ENCODE data around the gene ABTB2. TPM values are rescaled to one million over a fixed set of nuclear protein-coding genes. Genes with fewer than 3 reads are reported as not detected.

ABTB2 gene
- total and polyA plus RNA-seq, 7 experiments from 2014 or later: 0.03 to 5.3 (median 0.26) TPM

DNA sequence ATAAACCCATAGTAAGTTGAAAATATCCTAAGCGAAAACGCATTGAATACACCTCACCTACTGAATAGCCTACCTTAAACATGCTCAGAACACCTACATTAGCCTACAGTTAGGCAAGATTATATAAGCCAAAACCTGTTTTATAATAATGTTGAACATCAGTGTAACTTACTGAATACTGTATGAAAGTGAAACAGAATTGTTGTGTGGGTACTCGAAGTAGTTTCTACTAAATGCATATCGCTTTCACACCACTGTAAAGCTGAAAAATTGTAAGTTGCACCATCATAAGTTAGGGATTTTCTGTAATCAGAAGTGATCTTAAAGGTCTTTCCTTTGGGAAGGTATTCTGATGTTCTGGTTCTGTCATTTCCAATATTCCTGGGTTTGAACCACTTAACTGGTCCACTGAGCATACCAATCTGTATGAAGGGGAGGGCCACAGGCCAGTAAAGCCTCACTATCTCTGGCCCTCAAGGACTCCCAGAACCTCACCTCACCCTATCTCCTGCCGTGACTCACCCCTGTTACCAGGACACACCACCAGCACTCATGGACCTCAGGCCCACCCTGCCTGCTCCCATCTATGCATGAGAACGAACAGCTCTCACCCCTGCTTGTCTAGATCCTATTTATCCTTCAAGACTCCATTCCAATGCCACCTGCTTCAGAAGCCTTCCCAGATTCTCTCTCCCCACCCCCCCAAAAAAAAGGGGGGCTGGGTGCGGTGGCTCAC is 182.4 kb downstream of the ABTB2 start:
- POLR2A ChIA-PET: interaction anchor here (1.7 kb wide), 1 partner anchor 182 kb away, joined by 22 read pairs; the partner anchor contains the start of gene ABTB2
- no peaks in the 10 kb centered on the region for H3K27me3 ChIP-seq (ENCODE audit: control insufficient read depth in 2 of 2, insufficient read depth in 2 of 2, low read length in 2 of 2)
- H3K36me3 ChIP-seq (ENCODE audit: control insufficient read depth in 2 of 3, insufficient read depth in 3 of 3, low read length in 3 of 3): no peaks in the 10 kb centered on the region
- Mint-ChIP-seq H3K4me3 (peak overlapping the region in 1 of 10 donors; percentile 56), H3K27me3 (peaks cover 0 to 6% (median 0%) of the 10 kb centered on the region in 5 donors), H3K36me3 (no peaks in the 10 kb centered on the region), H3K9me3 (no peaks in the 10 kb centered on the region), H3K4me1 (peaks cover 0 to 30% (median 4%) of the 10 kb centered on the region in 7 donors), H3K27ac (no peak overlapping the region)
- ATAC-seq (no peak), DNase-seq (no peak)
- H3K4me1 ChIP-seq (ENCODE audit: control insufficient read depth in 2 of 2, insufficient read depth in 2 of 2, low read length in 2 of 2): peaks cover 0 to 4% of the 10 kb centered on the region in 2 donors
- intact Hi-C loops (cut with micrococcal nuclease): loop anchor here (2.0 to 10.0 kb wide), 4 partner anchors 73 to 317 kb away; no protein-coding TSS in a partner anchor
- H3K4me3 ChIP-seq (ENCODE audit: low read length): no peak overlapping the region
- H3K9me3 ChIP-seq (ENCODE audit: control insufficient read depth in 2 of 3, low read length in 3 of 3): no peaks in the 10 kb centered on the region
- CTCF ChIA-PET: interaction anchor here (1.1 to 3.0 kb wide), 8 partner anchors 75 to 312 kb away, joined by 3 to 26 read pairs (median 11); partner anchors contain the start of gene ABTB2
- H3K27ac ChIP-seq (ENCODE audit: low read depth, low read length): no peak overlapping the region

DNA sequence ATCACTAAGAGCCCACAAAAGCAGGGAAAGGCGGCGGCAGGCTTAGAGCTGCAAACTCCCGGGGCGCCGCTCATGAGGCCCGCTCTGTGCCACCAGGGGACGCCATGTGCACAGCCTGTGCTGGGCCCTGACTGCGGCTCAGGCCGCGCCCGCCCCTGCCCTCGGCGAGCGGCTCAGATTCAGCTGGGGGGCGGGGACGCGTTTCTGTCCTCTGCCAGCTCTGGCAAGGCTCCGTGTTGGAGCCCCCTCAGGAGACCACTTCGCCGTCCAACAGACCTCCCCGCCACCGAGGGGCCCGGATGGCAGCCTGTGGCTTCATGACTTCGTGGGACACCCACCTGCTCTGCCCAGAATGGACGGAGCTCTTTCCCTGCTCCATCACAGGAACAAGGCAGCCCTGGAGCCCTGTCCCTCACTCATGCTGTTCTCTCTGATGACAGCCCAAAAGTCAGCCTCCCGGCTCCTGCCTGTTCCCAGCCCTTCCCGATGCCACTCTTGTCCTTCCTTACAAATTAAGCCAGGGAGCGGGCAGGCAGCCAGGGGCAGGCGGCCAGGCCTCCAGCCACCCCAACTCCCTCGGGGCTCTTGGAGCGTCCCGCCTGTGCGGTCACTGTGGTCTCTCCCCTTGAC is 183.3 kb downstream of the ABTB2 start:
- CTCF ChIA-PET: interaction anchor here (0.6 to 3.0 kb wide), 21 partner anchors 10 to 400 kb away, joined by 3 to 26 read pairs (median 4); partner anchors contain the start of genes ABTB2 and FBXO3

DNA sequence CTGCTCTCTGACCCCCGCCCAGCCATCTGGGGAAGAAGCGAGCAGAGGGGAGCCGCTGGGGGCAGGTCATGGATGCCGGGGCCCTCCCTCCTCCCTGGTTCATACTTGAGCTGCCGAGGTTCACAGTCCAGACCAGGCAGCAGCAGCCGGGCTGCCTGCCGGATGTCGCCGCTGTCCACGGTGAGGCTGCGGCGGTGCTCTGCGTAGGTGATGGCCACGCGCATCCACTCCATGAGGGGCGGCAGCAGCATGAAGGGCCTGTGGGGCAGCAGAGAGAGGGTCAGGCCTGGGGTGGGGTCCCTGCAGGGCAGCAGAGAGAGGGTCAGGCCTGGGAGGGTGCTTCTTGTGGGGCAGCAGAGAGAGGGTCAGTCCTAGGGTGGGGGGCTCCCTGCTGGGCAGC is 184.8 kb downstream of the ABTB2 start:
- Histone ChIP-seq H3K9me3 (ENCODE audit: control insufficient read depth in 2 of 3, low read length in 3 of 3) (no peaks in the 10 kb centered on the region), H3K4me1 (ENCODE audit: control insufficient read depth in 2 of 2, insufficient read depth in 2 of 2, low read length in 2 of 2) (peaks cover 0 to 4% of the 10 kb centered on the region in 2 donors), H3K27me3 (ENCODE audit: control insufficient read depth in 2 of 2, insufficient read depth in 2 of 2, low read length in 2 of 2) (no peaks in the 10 kb centered on the region), H3K36me3 (ENCODE audit: control insufficient read depth in 2 of 3, insufficient read depth in 3 of 3, low read length in 3 of 3) (no peaks in the 10 kb centered on the region), H3K27ac (ENCODE audit: low read depth, low read length) (no peak overlapping the region), H3K4me3 (ENCODE audit: low read length) (no peak overlapping the region)
- ChIA-PET POLR2A (no interaction called here), CTCF (interaction anchor here (0.6 to 3.0 kb wide), 5 partner anchors 19 to 188 kb away, joined by 3 to 13 read pairs (median 8); partner anchors contain the start of gene ABTB2)
- DNase-seq (no peak), ATAC-seq (no peak)
- H3K4me3 Mint-ChIP-seq: no peak overlapping the region
- intact Hi-C loops (cut with micrococcal nuclease): loop anchor here (5.0 to 10.0 kb wide), 2 partner anchors 121 to 292 kb away; partner anchors contain the start of gene CAPRIN1 (in 1 of the 2)
- H3K4me1 Mint-ChIP-seq: peaks cover 0 to 18% (median 4%) of the 10 kb centered on the region in 7 donors
- H3K27ac Mint-ChIP-seq: no peak overlapping the region
- no peaks in the 10 kb centered on the region for H3K9me3 Mint-ChIP-seq
- no peaks in the 10 kb centered on the region for H3K36me3 Mint-ChIP-seq
- H3K27me3 Mint-ChIP-seq: peaks cover 0 to 6% (median 0%) of the 10 kb centered on the region in 5 donors

More for the DNA sequence above, 183.3 kb downstream of the ABTB2 start:
- H3K27ac Mint-ChIP-seq: no peak overlapping the region
- H3K4me1 Mint-ChIP-seq: peaks cover 0 to 21% (median 4%) of the 10 kb centered on the region in 7 donors
- POLR2A ChIA-PET: interaction anchor here (0.8 to 1.7 kb wide), 2 partner anchors 183 to 187 kb away, joined by 4 to 22 read pairs; partner anchors contain the start of gene ABTB2
- no peak overlapping the region for H3K4me3 ChIP-seq (ENCODE audit: low read length)
- peak; percentile 99 for ATAC-seq
- peak; percentile 60 to 83 (median 73) for DNase-seq
- no peak overlapping the region for H3K27ac ChIP-seq (ENCODE audit: low read depth, low read length)
- no peaks in the 10 kb centered on the region for H3K9me3 ChIP-seq (ENCODE audit: control insufficient read depth in 2 of 3, low read length in 3 of 3)
- peaks cover 0 to 4% of the 10 kb centered on the region in 2 donors for H3K4me1 ChIP-seq (ENCODE audit: control insufficient read depth in 2 of 2, insufficient read depth in 2 of 2, low read length in 2 of 2)
- intact Hi-C loops (cut with micrococcal nuclease): loop anchor here (1.0 to 10.0 kb wide), 11 partner anchors 74 to 366 kb away; partner anchors contain the start of gene CAPRIN1 (in 1 of the 2)
- no peaks in the 10 kb centered on the region for H3K36me3 Mint-ChIP-seq
- H3K27me3 Mint-ChIP-seq: peaks cover 0 to 6% (median 0%) of the 10 kb centered on the region in 5 donors
- no peaks in the 10 kb centered on the region for H3K27me3 ChIP-seq (ENCODE audit: control insufficient read depth in 2 of 2, insufficient read depth in 2 of 2, low read length in 2 of 2)
- peak overlapping the region; percentile 21 to 81 (median 67) for H3K4me3 Mint-ChIP-seq
- H3K36me3 ChIP-seq (ENCODE audit: control insufficient read depth in 2 of 3, insufficient read depth in 3 of 3, low read length in 3 of 3): no peaks in the 10 kb centered on the region
- no peaks in the 10 kb centered on the region for H3K9me3 Mint-ChIP-seq

DNA sequence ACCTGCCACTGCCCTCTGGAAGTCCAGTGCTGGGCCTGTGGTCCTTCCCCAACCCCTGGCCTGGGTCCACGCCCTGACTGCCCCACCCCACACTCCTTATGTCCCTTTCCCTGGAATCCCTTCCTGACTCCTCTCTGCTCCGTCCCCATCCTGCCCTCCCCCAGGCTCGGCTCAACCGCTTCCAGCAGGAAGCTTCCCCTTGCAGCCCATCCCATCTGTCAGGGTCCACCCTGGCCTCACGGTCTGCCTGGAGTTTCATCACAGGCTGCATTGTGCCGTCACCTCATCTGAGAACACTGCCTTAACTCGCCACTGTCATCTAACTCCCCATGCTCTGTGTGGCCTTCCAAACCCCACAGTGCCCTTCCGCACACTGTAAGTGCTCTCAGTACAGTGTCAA is 188.1 kb downstream of the ABTB2 start:
- Histone ChIP-seq H3K4me1 (ENCODE audit: control insufficient read depth in 2 of 2, insufficient read depth in 2 of 2, low read length in 2 of 2) (peaks cover 0 to 4% of the 10 kb centered on the region in 2 donors), H3K36me3 (ENCODE audit: control insufficient read depth in 2 of 3, insufficient read depth in 3 of 3, low read length in 3 of 3) (no peaks in the 10 kb centered on the region), H3K9me3 (ENCODE audit: control insufficient read depth in 2 of 3, low read length in 3 of 3) (no peaks in the 10 kb centered on the region), H3K27ac (ENCODE audit: low read depth, low read length) (no peak overlapping the region), H3K4me3 (ENCODE audit: low read length) (no peak overlapping the region), H3K27me3 (ENCODE audit: control insufficient read depth in 2 of 2, insufficient read depth in 2 of 2, low read length in 2 of 2) (no peaks in the 10 kb centered on the region)
- Mint-ChIP-seq H3K9me3 (no peaks in the 10 kb centered on the region), H3K27me3 (peaks cover 0 to 4% (median 0%) of the 10 kb centered on the region in 5 donors), H3K4me1 (peaks cover 0 to 7% (median 1%) of the 10 kb centered on the region in 7 donors), H3K27ac (no peak overlapping the region), H3K36me3 (no peaks in the 10 kb centered on the region), H3K4me3 (no peak overlapping the region)
- ChIA-PET CTCF (interaction anchor here (0.5 kb wide), 1 partner anchor 76 kb away, joined by 6 read pairs; no protein-coding TSS in a partner anchor), POLR2A (no interaction called here)
- ATAC-seq: no peak
- intact Hi-C loops (cut with micrococcal nuclease): loop anchor here (5.0 to 10.0 kb wide), 2 partner anchors 117 to 295 kb away; partner anchors contain the start of gene CAPRIN1 (in 1 of the 2)
- DNase-seq: no peak

DNA sequence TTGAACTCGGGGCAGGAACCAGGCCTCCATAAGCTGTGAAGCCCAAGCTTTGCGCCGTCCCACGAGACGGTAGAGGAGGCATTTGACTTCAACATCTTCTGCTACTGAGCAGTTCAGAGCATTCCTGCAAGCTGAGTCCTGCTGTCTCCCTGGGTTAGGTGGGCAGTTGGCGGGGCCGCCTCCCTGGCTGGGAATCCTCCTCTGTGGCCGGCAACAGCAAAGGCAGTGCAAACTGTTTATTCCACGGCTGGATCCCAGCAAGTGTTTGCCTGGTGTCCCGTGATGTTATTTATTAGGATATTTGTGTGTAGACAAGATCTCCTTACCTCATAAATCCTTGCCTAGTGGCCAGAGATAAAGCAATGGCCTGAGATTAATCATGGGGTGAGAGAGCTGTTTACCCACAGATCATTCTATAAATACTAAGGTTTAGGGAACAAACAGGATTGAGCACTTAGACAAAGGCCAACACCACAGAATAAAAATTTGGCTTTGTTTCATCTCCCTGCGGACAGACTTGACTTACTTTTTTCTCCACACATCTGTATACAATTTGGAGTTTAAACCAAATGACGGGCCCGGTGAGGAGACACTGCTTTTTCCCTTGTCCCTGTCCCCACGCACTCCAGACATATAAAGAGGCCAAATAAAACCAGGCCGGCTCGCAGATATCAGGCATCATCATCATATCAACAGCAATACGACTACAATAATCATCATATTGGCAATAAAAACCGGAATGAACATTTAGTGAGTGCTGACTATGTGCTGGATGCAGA is 189.0 kb downstream of the ABTB2 start:
- Histone ChIP-seq H3K9me3 (ENCODE audit: control insufficient read depth in 2 of 3, low read length in 3 of 3) (no peaks in the 10 kb centered on the region), H3K4me3 (ENCODE audit: low read length) (no peak overlapping the region), H3K36me3 (ENCODE audit: control insufficient read depth in 2 of 3, insufficient read depth in 3 of 3, low read length in 3 of 3) (no peaks in the 10 kb centered on the region), H3K27me3 (ENCODE audit: control insufficient read depth in 2 of 2, insufficient read depth in 2 of 2, low read length in 2 of 2) (no peaks in the 10 kb centered on the region), H3K4me1 (ENCODE audit: control insufficient read depth in 2 of 2, insufficient read depth in 2 of 2, low read length in 2 of 2) (no peaks in the 10 kb centered on the region), H3K27ac (ENCODE audit: low read depth, low read length) (no peak overlapping the region)
- Mint-ChIP-seq H3K4me3 (no peak overlapping the region), H3K27ac (no peak overlapping the region), H3K36me3 (no peaks in the 10 kb centered on the region), H3K27me3 (peaks cover 0 to 4% (median 0%) of the 10 kb centered on the region in 5 donors), H3K9me3 (no peaks in the 10 kb centered on the region), H3K4me1 (peaks cover 0 to 3% (median 0%) of the 10 kb centered on the region in 7 donors)
- no peak for DNase-seq
- no peak for ATAC-seq
- ChIA-PET POLR2A (no interaction called here), CTCF (no interaction called here)
- intact Hi-C loops (cut with micrococcal nuclease): no loop called here

DNA sequence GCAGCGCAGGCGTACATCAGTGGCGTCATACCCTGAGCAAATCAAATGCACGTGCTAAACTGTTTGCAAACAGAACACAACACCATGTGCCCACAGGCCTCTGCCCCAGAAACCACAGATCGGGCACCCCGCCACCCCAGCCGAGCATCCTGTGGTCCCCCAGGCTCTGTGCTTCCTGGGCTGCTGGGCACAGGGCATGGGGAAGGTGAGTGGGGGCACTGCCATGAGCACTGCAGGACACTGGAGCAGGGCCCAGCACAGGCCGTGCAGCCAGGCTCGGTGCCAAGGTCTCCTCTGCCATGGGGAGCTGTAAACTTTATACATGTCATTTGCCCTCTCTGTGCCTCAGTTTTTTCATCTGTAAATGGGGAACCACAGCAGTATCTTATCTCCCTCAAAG is 189.8 kb downstream of the ABTB2 start:
- intact Hi-C loops (cut with micrococcal nuclease): no loop called here
- Histone ChIP-seq H3K27me3 (ENCODE audit: control insufficient read depth in 2 of 2, insufficient read depth in 2 of 2, low read length in 2 of 2) (no peaks in the 10 kb centered on the region), H3K4me3 (ENCODE audit: low read length) (no peak overlapping the region), H3K36me3 (ENCODE audit: control insufficient read depth in 2 of 3, insufficient read depth in 3 of 3, low read length in 3 of 3) (no peaks in the 10 kb centered on the region), H3K4me1 (ENCODE audit: control insufficient read depth in 2 of 2, insufficient read depth in 2 of 2, low read length in 2 of 2) (no peaks in the 10 kb centered on the region), H3K27ac (ENCODE audit: low read depth, low read length) (no peak overlapping the region), H3K9me3 (ENCODE audit: control insufficient read depth in 2 of 3, low read length in 3 of 3) (no peaks in the 10 kb centered on the region)
- Mint-ChIP-seq H3K4me1 (no peaks in the 10 kb centered on the region), H3K36me3 (no peaks in the 10 kb centered on the region), H3K4me3 (no peak overlapping the region), H3K27ac (no peak overlapping the region), H3K9me3 (no peaks in the 10 kb centered on the region), H3K27me3 (peaks cover 0 to 4% (median 0%) of the 10 kb centered on the region in 5 donors)
- ChIA-PET CTCF (interaction anchor here (0.6 kb wide), 1 partner anchor 366 kb away, joined by 3 read pairs; no protein-coding TSS in a partner anchor), POLR2A (no interaction called here)
- no peak for DNase-seq
- no peak for ATAC-seq
